Subcutaneous adipose tissue (tissue), 4 donors: ENCODE measurements around the gene CEND1. TPM values are rescaled to one million over a fixed set of nuclear protein-coding genes. Genes with fewer than 3 reads are reported as not detected.

Experiments used
- CTCF ChIP-seq: fragments of 450-650 bp; IDR thresholded peaks from one replicate; pipeline ENCODE4 v1.5.1; 2016; ENCODE audit warnings: low read depth, mild to moderate bottlenecking, control low read depth, antibody characterized with exemption, moderate library complexity
- total RNA-seq, 4 donors: library from RNA; depleted of rRNA; stranded (reverse); fragments of >200 nt; gene quantifications; one replicate each; pipeline ENCODE4 v1.1.0, GENCODE V29; 2016

The CEND1 gene
- total RNA-seq, 4 donors from 2014 or later, result not detected

GRCh38 chr11:809287-810039, 19.6 kb upstream of the CEND1 start, which contains the start of gene RPLP2:
Gene RPLP2 (plus strand): TSS chr11:809967. CDS start chr11:810235, 268 bp downstream.
- no peak for TF ChIP-seq CTCF

- no peak for TF ChIP-seq CTCF
Measured at GRCh38 chr11:808427-809286, 18.8 kb upstream of the CEND1 start.

GRCh38 chr11:804599-804964, 14.7 kb upstream of the CEND1 start:
- no peak for TF ChIP-seq CTCF

GRCh38 chr11:803770-804598, 14.1 kb upstream of the CEND1 start:
- TF ChIP-seq CTCF, result no peak

- TF ChIP-seq CTCF, result no peak
Measured at GRCh38 chr11:803467-803742, 13.5 kb upstream of the CEND1 start.

- TF ChIP-seq CTCF, result no peak
Measured at GRCh38 chr11:802693-803466, 13.0 kb upstream of the CEND1 start.
